ENCODE measurements around the gene CAMK1G.

Gene CAMK1G

DNA sequence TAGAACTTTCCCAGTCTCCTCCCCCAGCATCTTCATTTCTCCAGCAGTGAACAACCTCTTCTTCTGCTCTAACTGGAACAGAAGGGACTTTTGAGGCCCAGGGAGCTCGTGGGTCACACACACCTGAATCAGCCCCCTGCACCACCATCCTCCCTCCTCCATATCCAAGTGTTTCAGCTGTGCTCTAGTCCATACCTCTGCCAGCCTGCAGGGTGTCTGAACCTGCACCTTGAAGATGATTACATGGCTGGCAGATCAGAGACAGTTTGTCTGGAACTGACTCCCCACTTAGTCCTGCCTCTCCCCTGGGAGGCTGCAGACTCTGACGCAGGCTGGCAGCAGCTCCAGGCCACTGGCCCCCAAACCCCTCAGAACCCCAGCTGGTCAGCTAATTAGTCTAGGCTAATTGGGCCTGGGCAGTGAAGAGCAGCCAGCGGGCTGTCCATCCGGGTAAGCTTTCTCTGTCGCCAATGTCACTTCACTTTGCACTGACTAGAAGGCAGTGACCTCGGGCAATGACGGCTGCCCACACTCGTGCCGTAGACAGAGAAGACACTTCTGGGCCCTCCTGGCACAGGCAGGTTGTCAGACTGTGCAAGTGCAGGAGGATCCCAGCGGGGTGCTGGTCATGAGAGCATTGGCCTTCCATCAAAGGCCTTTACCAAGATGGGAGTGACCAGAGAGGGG is 12.2 kb downstream of the CAMK1G start:
- in situ Hi-C loops (cut with MboI; ENCODE audit: low sequenced_read_pairs) = no loop called here

DNA sequence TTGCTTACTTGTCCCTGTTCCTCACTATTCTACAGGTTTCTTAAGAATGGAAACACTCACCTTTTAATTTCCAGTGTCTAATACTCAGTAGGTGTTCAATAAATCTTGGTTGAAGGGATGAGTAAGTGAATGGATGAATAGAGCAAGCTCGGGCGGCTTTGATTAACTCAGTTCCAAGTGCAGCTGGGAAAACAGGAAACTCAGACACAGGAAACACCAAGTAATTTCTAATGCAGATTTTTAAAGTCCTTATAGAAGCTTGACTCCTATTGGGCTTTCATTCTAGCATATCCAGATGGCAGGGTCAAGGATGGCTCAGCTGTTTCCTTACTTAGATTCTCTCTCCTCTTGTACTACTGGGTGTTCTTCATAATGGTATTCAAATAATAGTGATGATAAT is 14.0 kb downstream of the CAMK1G start:
- in situ Hi-C loops (cut with MboI; ENCODE audit: low sequenced_read_pairs) = no loop called here

DNA sequence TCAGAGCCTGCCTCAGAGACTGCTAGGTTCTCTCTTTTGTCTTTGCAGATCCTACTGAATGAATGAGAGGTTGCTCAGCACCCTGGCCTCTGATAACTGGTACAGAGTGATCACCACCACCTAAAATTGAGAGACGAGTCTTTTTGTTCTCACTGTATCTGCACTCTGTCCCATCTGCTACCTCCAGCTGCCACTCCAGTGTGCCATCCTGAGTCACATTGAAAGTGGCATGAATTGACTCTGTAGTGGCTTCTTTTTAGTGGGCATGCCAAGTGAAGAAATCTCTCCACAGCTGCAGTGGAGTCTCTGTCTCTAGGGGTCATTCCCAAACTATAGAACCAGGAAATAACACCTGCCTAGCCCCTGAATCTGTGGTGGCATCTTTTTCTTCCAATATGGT is 14.7 kb downstream of the CAMK1G start:
- in situ Hi-C loops (cut with MboI; ENCODE audit: low sequenced_read_pairs) = no loop called here

DNA sequence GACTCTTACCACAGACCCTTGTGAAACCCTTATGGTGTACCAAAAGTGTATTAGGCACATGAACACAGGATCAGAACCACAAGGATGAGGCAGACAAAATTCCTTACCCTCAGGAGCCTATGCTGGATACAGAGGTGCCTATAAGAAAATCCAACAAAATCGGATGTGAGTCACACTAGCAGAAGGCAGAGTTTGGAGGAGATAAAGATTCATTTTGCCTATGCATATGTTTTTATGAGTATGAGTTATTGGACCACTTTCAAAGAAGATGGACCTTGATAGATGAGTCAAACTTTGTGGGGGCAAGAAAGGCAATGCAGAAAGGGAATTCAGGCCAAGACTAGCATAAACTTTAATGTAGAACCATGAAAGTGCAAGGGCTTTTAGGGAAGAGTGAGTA is 17.0 kb downstream of the CAMK1G start:
- in situ Hi-C loops (cut with MboI; ENCODE audit: low sequenced_read_pairs) = no loop called here

DNA sequence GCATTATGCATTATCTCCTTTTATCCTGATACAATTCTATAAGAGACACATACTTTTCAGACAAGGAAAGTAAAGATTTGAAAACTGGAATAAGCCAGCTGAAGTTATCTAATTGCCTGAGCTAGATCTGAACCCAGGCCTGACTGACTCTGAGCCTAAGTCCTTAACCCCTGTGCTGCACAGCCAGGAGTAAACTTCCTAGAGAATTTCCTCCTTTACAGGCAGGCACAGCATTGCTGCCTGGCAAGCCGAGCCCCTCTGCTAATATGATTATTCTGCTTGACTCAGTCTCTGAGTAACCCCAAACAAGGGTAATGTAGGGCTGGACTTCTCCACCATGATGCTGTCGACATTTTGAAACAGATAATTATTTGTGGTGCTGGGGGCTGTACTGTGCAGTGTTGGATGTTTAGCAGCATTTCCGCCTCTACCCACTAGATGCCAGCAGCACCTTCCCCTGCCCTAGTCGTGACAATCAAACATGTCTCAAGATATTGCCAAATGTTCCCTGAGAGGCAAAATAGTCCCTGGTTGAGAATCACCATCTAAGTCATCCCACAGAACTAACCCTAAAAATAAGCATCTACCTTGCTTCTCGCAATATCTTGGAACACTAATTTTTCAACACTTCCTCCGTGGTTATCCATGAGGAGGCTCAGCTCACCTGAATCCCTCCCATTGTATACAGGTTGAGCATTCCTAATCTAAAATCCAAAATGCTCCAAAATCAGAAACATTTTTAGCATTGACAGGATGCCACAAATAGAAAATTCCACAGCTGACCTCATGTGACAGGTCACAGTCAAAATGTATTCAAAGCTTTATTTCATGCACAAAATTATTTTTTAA is 18.5 kb downstream of the CAMK1G start:
- in situ Hi-C loops (cut with MboI; ENCODE audit: low sequenced_read_pairs) = no loop called here

DNA sequence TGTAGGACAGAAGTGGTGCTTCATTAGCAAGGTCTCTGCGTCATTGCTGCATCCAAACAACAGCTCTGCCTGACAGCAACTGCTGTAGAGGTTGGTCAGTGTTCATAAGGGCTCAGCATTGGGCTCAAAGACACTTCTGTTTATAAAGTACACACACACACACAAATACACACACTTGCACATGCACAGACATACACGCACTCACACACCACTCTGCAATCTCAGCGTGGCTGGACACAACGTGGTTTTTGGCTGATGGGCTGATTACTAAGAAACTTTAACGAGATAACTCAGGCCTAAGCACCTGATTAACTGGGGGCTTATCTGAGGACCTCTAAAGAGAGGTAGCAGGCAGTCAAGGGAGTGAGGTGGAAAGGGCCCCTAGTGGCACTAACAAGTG is 20.4 kb downstream of the CAMK1G start:
- in situ Hi-C loops (cut with MboI; ENCODE audit: low sequenced_read_pairs) = no loop called here

DNA sequence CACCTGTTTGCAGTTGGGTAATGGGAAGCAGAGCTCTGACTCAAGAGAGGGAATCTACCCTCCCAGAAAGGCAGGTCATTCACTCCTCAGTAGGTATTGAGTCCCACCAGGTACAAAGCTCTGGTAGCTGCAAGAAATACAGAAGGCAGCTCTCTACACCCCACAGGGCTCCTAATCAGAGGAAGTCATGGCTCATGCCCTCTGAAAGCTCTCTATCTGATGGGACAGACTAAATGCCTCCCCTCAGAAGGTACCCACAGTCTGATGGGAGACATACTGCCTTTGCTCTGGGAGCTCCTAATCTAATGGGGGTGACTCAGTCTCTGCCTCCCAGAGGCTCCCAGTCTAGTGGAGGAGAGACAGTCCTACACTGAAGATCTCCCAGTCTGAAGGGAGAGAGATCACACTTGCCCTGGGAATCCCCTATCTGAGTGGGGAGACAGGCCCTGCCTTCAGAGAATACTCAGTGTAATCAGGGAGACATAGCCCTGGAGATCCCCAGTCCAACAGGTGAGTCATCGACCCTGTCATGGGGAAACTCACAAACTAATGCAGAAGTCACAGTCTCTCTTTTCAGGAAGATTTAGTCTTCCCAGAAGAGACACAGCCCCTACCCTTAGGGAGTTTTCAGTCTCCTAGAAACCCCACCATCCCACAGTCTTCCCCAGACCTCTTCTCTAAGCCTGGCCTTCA is 23.7 kb downstream of the CAMK1G start:
- in situ Hi-C loops (cut with MboI; ENCODE audit: low sequenced_read_pairs) = no loop called here

DNA sequence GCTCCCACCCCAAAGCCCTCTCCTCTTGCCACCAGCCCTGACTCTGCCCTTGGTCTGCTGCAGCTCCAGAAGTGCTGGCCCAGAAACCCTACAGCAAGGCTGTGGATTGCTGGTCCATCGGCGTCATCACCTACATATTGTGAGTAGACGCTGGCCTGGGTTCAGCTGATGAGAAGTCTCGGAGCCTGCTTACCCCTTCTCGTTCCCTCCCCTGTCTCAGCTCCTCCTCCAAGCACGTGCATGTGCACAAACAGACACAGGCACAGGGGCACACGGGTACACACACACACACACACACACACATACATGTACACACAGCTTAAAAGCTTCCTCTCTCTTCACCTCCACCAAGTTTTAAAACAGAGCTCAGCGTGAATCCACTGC is 24.3 kb downstream of the CAMK1G start:
- in situ Hi-C loops (cut with MboI; ENCODE audit: low sequenced_read_pairs) = no loop called here

DNA sequence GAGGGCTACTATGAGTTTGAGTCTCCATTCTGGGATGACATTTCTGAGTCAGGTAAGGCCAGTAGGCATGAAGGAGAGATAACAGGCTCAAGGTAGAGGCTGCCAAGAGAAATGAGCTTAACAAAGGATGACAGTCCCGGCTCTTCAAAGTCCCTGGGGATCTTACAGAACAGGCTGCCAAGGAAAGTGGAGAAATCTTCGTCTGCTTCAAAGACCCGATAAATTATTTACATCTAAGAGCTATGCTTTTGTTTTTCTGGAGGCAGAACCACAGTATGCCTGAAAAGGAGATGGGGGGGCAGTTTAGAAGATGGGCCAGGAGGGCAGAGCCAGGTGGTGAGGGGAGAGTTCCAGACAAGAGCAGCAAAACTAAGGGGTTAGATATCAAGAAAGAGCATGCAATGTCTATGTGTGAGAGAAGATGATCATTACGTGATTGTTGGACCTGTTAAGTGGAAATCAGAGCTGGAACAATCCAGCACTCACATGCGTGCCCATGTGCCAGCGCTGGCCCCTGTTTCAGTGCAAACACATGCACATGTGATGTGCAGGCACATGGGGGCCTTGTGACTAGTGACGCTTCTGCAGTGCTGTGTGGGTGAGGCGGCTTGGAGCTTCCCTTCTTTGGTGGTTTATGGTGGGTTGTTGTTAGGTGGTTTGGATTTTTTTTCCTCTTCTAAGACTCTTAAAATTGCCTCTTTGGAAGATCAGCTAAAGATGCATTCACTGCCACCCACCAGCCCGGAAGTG is 25.7 kb downstream of the CAMK1G start:
- in situ Hi-C loops (cut with MboI; ENCODE audit: low sequenced_read_pairs) = no loop called here

DNA sequence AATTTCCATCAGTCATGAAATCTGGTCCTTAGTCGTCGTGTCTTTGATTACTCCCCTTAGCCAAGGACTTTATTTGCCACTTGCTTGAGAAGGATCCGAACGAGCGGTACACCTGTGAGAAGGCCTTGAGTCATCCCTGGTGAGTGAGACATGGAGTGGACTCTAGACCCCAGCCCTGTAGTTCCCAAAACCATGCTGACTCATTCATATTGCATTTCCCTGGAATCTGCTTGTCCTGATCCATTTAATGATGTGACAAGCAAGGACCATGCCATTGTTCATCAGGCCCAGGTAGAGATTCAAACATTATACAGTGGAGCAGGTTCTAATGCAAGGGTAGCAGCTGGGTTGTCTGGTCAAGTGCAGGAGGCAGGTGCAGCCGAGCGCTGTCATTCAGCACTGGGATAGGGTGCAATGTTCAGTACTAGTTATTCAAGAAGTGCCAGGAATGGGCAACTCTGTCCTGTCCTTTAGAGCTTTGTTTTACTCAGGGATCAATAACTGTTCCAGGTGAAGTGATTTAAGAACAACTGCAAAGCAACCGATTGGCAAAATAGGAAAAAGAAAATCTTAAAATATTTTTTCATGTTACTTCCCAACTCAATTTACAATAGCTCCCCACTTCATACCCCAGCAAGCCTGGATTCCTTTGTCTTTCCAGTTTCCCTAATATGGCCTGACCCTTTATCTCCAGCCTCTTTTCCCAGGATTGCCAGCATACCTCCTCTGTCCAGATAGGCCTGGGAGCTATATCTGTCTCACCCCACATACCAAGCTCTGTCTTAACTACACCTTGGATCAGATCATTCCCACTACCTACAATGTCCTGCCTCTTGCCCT is 26.5 kb downstream of the CAMK1G start:
- in situ Hi-C loops (cut with MboI; ENCODE audit: low sequenced_read_pairs) = no loop called here

DNA sequence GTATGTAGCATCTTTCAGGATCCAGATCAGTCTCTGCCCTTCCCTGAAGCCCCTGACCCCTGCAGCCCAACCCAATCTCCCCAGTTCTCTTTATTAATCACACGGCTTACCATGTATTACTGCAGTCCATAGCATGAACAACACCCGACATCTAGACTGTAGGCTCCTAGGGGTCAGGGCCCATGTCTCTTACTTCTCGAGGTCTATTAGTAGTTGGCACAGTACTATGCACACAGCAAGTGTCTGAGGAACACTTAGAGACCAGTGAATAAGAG is 27.1 kb downstream of the CAMK1G start:
- in situ Hi-C loops (cut with MboI; ENCODE audit: low sequenced_read_pairs) = no loop called here

DNA sequence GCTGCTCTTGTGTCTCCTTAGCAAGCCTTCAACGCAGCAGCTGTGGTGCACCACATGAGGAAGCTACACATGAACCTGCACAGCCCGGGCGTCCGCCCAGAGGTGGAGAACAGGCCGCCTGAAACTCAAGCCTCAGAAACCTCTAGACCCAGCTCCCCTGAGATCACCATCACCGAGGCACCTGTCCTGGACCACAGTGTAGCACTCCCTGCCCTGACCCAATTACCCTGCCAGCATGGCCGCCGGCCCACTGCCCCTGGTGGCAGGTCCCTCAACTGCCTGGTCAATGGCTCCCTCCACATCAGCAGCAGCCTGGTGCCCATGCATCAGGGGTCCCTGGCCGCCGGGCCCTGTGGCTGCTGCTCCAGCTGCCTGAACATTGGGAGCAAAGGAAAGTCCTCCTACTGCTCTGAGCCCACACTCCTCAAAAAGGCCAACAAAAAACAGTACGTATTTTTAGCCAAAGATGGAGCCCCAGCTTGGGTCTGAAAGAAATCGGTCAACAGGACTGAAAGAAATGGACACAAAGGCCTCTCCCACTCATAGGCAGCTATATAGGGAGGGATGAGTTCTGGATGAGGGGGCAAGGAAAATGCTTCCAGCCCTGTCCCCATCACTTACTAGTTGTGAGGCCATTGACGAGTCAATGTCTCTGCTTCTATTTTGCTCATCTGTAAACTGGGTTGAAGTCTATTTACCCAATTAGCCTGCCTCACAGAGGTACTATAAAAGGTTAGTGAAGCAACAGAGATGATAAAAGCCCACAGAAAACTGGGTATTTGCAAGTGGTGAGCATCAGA is 28.5 kb downstream of the CAMK1G start:
- in situ Hi-C loops (cut with MboI; ENCODE audit: low sequenced_read_pairs) = no loop called here

DNA sequence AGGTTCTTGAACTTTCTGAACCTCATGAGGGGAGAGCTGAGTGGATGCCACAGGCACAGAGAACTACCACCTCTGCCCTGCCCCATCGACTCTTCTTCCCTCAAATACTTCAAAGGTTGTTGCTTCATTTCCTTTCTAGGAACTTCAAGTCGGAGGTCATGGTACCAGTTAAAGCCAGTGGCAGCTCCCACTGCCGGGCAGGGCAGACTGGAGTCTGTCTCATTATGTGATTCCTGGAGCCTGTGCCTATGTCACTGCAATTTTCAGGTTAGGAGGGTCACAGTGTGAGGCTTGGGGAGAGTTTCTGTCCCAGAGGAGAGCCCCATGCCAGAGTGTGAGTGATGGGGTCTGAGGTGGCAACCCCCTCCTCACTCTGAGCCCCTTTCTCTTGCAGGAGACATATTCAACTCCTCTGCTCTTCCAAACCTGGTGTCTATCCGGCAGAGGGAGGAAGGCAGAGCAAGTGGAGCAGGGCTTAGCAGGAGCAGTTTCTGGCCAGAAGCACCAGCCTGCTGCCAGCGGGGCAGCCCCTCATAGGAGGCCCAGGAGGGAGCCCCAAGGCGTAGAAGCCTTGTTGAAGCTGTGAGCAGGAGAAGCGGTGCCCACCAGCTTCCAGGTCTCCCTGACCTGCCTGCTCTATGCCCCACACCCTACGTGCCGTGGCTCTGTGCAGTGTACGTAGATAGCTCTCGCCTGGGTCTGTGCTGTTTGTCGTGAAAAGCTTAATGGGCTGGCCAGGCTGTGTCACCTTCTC is 29.3 kb downstream of the CAMK1G start:
- in situ Hi-C loops (cut with MboI; ENCODE audit: low sequenced_read_pairs) = no loop called here

DNA sequence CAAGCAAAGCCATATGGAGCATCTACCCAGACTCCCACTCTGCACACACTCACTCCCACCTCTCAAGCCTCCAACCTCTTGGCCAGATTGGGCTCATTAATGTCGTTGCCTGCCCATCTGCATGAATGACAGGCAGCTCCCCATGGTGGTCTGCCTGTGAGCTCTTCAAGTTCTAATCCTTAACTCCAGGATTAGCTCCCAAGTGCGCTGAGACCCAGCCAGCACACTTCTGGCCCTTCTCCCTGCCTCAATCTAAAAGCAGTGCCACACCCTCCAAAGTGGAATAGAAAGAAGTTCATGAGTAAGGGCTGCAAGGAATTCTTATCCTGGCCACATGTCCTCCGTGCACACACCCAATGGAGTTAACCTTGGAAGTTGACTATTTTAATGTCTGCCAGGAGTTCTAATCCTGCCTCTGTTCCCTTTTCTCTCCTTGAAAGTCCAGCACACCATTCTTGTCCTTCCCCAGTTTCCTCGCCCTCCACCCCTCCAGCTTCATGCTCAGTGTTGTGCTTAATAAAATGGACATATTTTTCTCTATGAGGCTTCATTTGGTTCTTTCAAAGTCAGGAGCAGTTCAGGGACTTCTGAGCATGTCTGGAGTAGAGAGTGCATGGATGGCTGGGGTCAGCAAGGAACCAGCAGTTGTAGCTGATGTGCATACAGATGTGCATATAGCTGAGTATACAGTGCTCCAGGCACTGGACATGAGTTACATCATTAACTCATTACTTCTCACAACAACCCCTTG is 30.1 kb downstream of the CAMK1G start:
- in situ Hi-C loops (cut with MboI; ENCODE audit: low sequenced_read_pairs) = no loop called here

DNA sequence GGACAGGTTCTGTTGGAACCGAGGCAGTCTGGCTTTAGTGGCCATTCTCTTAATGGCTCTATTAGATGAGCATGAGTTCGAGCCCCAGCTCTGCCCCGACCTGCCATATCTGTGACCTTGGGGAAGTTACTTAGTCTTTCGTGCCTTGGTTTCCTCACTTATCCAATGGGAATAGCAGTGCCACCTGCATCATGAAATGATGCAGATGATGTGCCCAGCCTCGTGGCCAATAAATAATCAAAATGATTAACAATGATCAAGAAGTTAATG is 30.6 kb downstream of the CAMK1G start:
- in situ Hi-C loops (cut with MboI; ENCODE audit: low sequenced_read_pairs) = no loop called here

DNA sequence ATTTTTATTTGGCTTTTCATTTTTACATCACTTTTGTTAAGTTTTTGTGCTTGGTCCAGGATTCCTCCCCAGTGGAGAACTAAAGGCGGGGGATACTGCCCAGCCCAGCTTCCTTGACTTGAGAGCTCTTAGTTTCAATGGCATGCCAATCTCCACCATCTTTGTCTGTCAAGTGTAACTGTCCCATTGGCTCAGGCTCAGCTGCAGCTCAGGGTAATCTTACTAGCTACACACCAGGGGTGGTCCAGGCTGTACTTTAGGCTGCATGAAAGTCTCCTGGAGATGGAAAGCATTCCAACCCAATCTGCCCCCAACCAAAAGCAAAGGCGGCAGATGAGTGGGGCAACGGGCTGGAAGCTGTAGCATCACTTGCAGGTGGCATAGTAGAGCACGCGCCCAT is 31.4 kb downstream of the CAMK1G start:
- in situ Hi-C loops (cut with MboI; ENCODE audit: low sequenced_read_pairs) = no loop called here

DNA sequence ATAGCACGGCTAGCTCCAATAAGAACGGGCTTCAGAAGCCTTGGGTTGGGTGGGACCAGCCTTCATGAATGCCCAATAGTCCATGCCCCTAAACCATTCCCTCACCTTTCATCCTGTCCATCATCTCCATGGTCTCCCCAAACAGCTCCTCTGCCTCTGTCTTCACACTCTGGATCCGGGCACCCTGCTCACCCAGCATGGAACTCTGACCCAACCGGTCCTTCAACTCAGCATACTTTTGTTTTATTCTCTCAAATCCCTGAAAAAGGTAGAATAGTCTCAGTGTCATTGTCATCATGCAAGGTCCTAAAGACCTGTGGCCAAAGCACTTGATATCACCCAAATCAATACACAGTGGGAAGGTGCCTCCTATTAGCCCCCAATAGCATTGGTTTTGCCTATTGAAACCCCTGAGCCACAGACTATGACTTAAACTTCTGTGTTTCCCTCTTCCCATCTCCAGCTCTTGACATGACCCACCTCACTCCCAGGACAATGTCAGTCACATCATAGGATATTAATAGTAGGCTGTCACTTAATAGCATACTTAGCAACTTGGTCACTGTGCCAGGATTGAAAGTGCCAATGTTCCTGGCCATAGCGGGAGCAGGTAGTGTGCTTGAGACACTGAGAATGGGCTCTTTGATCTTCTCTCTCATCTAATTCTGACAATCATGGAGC is 33.0 kb downstream of the CAMK1G start:
- in situ Hi-C loops (cut with MboI; ENCODE audit: low sequenced_read_pairs) = no loop called here

DNA sequence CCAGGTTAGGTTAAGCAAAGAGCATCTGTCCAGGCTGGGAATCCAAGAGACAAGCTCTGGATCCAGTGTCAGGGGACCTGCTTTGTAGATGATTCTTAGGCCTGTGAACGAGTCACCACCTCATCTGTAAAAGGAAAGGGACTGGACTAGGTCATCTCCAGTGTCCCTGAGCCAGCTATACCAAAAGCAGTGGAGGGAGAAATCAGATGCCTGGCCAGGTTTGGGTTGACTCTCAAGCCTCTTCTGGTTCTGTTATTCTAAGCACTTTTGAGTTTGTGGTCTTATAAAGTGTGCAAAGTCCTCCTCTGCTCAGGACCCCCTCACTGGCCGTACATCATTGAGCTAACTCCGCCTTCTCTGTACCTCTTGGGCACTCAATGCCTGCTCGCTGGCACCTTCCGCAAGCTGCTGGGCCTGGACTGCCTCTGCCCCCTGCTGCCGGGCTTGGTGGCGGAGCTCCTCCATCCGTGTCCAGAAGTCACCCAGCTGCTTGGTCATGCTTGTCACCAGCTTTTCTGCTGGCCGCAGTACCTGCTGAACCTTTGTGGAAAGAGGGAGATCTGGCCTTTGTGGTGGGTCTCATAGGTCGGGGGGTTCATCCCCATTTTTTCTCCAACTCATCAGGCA is 33.6 kb downstream of the CAMK1G start:
- in situ Hi-C loops (cut with MboI; ENCODE audit: low sequenced_read_pairs) = no loop called here

Data from HL-60/S4 treated with retinoic acid at 250 ng/mL for 4 days and 3 days (cell line).